Measurements from ENCODE around the gene CCDC86.
"Not testable (repeated sequence)": the region's sequence is repeated elsewhere in the genome, so short reads cannot be mapped to it uniquely, and the experiment has no call there.

CCDC86 gene

GRCh38 chr11:60821827-60822599 lies 19.9 kb upstream of the CCDC86 start:
- DNase-seq (ENCODE audit: low spot score in 2 of 2) (no peak), ATAC-seq (no peak)
- peak overlapping the region; percentile 56 for H3K27ac Mint-ChIP-seq
- no peaks in the 10 kb centered on the region for H3K4me1 Mint-ChIP-seq
- H3K36me3 Mint-ChIP-seq = no peaks in the 10 kb centered on the region
- no peaks in the 10 kb centered on the region for H3K9me3 Mint-ChIP-seq
- no peak overlapping the region for H3K4me3 Mint-ChIP-seq

- H3K4me1 Mint-ChIP-seq; H3K36me3 Mint-ChIP-seq; DNase-seq (ENCODE audit: low spot score in 2 of 2); ATAC-seq; H3K4me3 Mint-ChIP-seq; H3K9me3 Mint-ChIP-seq; H3K27ac Mint-ChIP-seq: not testable (repeated sequence)
Observed at GRCh38 chr11:60823745-60824306, 18.1 kb upstream of the CCDC86 start.

GRCh38 chr11:60825118-60825517 lies 16.8 kb upstream of the CCDC86 start:
- no peaks in the 10 kb centered on the region for H3K9me3 Mint-ChIP-seq
- ATAC-seq (no peak), DNase-seq (ENCODE audit: low spot score in 2 of 2) (no peak)
- no peak overlapping the region for H3K4me3 Mint-ChIP-seq
- no peaks in the 10 kb centered on the region for H3K36me3 Mint-ChIP-seq
- H3K4me1 Mint-ChIP-seq = no peaks in the 10 kb centered on the region
- no peak overlapping the region for H3K27ac Mint-ChIP-seq

GRCh38 chr11:60825790-60826189 lies 16.1 kb upstream of the CCDC86 start:
- Mint-ChIP-seq H3K36me3 (no peaks in the 10 kb centered on the region), H3K27ac (no peak overlapping the region), H3K4me3 (no peak overlapping the region), H3K9me3 (no peaks in the 10 kb centered on the region), H3K4me1 (no peaks in the 10 kb centered on the region)
- ATAC-seq (no peak), DNase-seq (ENCODE audit: low spot score in 2 of 2) (no peak)

GRCh38 chr11:60830478-60831142 lies 11.3 kb upstream of the CCDC86 start:
- H3K4me1 Mint-ChIP-seq = no peaks in the 10 kb centered on the region
- DNase-seq (ENCODE audit: low spot score in 2 of 2) (no peak), ATAC-seq (no peak)
- no peaks in the 10 kb centered on the region for H3K36me3 Mint-ChIP-seq
- no peak overlapping the region for H3K27ac Mint-ChIP-seq
- H3K9me3 Mint-ChIP-seq = no peaks in the 10 kb centered on the region
- H3K4me3 Mint-ChIP-seq = no peak overlapping the region

GRCh38 chr11:60831143-60831500 lies 10.8 kb upstream of the CCDC86 start:
- H3K4me1 Mint-ChIP-seq = no peaks in the 10 kb centered on the region
- no peak overlapping the region for H3K4me3 Mint-ChIP-seq
- no peaks in the 10 kb centered on the region for H3K36me3 Mint-ChIP-seq
- ATAC-seq = peak; percentile 87
- peak; percentile 66 to 85 for DNase-seq (ENCODE audit: low spot score in 2 of 2)
- H3K9me3 Mint-ChIP-seq = no peaks in the 10 kb centered on the region
- H3K27ac Mint-ChIP-seq = no peak overlapping the region

- Mint-ChIP-seq H3K27ac (no peak overlapping the region), H3K36me3 (no peaks in the 10 kb centered on the region), H3K4me1 (no peaks in the 10 kb centered on the region), H3K9me3 (no peaks in the 10 kb centered on the region), H3K4me3 (no peak overlapping the region)
- no peak for DNase-seq (ENCODE audit: low spot score in 2 of 2)
- ATAC-seq = no peak
Observed at GRCh38 chr11:60831501-60832079, 10.3 kb upstream of the CCDC86 start.

- Mint-ChIP-seq H3K4me3 (no peak overlapping the region), H3K27ac (no peak overlapping the region), H3K36me3 (no peaks in the 10 kb centered on the region), H3K9me3 (no peaks in the 10 kb centered on the region), H3K4me1 (no peaks in the 10 kb centered on the region)
- DNase-seq (ENCODE audit: low spot score in 2 of 2) = no peak
- ATAC-seq = no peak
Observed at GRCh38 chr11:60834742-60835533, 7.0 kb upstream of the CCDC86 start.

- H3K36me3 Mint-ChIP-seq = no peaks in the 10 kb centered on the region
- no peak overlapping the region for H3K4me3 Mint-ChIP-seq
- no peak overlapping the region for H3K27ac Mint-ChIP-seq
- H3K4me1 Mint-ChIP-seq = peaks cover 4% of the 10 kb centered on the region
- no peak for DNase-seq (ENCODE audit: low spot score in 2 of 2)
- ATAC-seq = no peak
- no peaks in the 10 kb centered on the region for H3K9me3 Mint-ChIP-seq
Observed at GRCh38 chr11:60835534-60835846, 6.4 kb upstream of the CCDC86 start.

GRCh38 chr11:60836866-60837515 lies 4.9 kb upstream of the CCDC86 start:
- Mint-ChIP-seq H3K4me3 (no peak overlapping the region), H3K4me1 (peaks cover 17% of the 10 kb centered on the region), H3K36me3 (peaks cover 11% of the 10 kb centered on the region), H3K27ac (no peak overlapping the region), H3K9me3 (no peaks in the 10 kb centered on the region)
- DNase-seq (ENCODE audit: low spot score in 2 of 2) = no peak
- no peak for ATAC-seq

GRCh38 chr11:60838132-60838531 lies 3.8 kb upstream of the CCDC86 start:
- no peak for ATAC-seq
- H3K36me3 Mint-ChIP-seq = peaks cover 13% of the 10 kb centered on the region
- peaks cover 25% of the 10 kb centered on the region for H3K4me1 Mint-ChIP-seq
- no peaks in the 10 kb centered on the region for H3K9me3 Mint-ChIP-seq
- no peak overlapping the region for H3K27ac Mint-ChIP-seq
- no peak overlapping the region for H3K4me3 Mint-ChIP-seq
- DNase-seq (ENCODE audit: low spot score in 2 of 2) = no peak

- H3K4me3 Mint-ChIP-seq = peak overlapping the region; percentile 93
- peak overlapping the region; percentile 93 for H3K27ac Mint-ChIP-seq
- DNase-seq (ENCODE audit: low spot score in 2 of 2) = no peak
- no peaks in the 10 kb centered on the region for H3K9me3 Mint-ChIP-seq
- peaks cover 50% of the 10 kb centered on the region for H3K4me1 Mint-ChIP-seq
- peaks cover 32% of the 10 kb centered on the region for H3K36me3 Mint-ChIP-seq
- no peak for ATAC-seq
Observed at GRCh38 chr11:60840470-60841430, 1.2 kb upstream of the CCDC86 start.

GRCh38 chr11:60842668-60843600 lies 1.0 kb downstream of the CCDC86 start:
- Mint-ChIP-seq H3K36me3 (peaks cover 54% of the 10 kb centered on the region), H3K9me3 (no peaks in the 10 kb centered on the region), H3K4me3 (peak overlapping the region; percentile 93), H3K27ac (peak overlapping the region; percentile 93), H3K4me1 (peaks cover 55% of the 10 kb centered on the region)
- ATAC-seq (no peak), DNase-seq (ENCODE audit: low spot score in 2 of 2) (no peak)
